ENCODE data around the gene TTC28.
"Not testable (repeated sequence)": the region's sequence is repeated elsewhere in the genome, so short reads cannot be mapped to it uniquely, and the experiment has no call there.

The TTC28 gene

DNA sequence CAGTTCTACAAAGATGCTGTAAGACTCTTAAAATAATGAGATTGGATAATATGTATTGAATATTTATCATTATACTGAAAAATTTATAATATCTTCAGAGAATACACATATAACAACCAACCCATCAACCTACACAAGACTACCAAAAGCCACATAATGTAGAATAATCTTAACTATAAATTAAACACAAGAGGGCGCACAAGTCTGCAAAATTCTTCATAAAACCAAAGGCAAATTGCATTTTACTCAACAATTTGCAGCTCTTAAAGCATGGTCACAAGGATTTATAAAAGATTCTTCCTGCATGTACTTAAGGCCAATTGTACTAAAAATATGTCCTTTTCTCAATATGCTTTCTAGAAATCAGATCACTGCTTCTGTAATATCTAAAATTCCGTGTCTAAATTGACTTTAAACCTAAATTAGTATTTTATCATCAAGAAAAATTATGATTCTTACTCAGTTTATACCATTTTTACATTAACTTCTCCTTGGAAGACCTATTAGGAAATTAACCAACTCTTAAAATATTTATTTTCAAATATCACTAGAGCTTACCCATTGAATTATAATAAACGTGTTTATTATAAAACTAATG, 79.0 kb downstream of the TTC28 start:
- ATAC-seq: no peak

DNA sequence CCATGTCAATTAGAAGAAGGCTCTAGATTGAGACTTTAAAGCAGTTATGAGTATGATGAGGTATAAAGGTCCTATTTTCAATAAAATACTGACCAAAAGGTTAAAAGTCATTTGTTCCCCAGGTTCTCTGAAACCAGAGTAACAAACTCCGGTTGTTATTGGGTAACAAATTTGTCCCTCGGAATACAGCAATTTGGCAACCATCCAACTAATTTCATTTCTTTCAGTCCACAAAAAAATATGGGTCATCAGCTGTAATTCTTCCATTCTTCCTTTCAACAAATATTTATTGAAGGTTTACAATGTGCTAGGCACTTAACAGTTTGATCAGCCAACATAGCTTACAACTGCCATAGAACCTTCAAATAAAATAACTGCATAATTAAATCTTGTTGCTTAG, 79.9 kb downstream of the TTC28 start:
- no peak for ATAC-seq

DNA sequence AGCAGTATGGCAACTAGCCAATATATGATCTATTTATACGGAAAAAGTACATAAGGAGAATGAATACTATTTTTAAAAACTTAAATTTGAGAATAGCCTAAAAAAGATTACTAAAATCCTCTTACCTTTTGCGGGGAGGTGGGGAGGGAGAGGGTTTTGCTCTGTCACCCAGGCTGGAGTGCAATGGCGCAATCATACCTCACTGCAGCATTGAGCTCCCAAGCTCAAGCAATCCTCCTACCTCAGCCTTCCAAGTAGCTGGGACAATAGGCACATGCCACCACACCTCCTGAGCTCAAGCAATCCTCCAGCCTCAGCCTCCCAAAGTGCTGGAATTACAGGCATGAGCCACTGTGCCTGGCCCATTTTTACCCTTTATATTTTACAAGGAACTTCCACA, 82.0 kb downstream of the TTC28 start:
- no peak for ATAC-seq

DNA sequence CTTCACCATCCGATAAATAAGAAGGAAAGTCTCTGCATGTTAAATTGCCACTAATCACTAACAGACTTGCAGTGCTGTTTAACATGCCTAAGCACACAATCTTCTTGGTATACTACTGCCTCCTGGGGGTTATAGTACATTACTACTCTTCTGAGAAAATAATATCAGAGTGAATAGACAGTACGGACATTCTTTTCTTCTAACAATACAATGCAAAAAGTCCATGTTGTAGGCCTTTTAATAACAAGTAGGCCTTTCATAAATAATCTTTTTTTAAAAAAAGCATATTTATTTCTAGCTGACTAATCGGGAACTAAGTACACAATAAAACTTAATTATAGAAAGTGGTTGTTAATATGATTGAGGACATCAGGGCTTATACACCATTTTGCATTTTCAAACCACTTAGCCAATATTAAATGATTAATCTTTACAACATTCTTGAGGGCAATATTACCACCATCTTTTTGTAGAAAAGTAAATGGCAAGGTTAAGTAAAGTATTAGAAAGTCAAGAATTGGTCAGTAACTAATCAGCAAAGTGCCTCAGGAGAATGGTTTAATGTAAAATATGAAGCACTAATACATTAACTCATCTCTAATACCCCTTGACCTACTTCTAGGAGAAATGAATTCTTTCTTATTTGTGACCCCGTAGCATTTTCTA, 84.7 kb downstream of the TTC28 start:
- peak in 1 of 2 donors; percentile 51 for ATAC-seq

DNA sequence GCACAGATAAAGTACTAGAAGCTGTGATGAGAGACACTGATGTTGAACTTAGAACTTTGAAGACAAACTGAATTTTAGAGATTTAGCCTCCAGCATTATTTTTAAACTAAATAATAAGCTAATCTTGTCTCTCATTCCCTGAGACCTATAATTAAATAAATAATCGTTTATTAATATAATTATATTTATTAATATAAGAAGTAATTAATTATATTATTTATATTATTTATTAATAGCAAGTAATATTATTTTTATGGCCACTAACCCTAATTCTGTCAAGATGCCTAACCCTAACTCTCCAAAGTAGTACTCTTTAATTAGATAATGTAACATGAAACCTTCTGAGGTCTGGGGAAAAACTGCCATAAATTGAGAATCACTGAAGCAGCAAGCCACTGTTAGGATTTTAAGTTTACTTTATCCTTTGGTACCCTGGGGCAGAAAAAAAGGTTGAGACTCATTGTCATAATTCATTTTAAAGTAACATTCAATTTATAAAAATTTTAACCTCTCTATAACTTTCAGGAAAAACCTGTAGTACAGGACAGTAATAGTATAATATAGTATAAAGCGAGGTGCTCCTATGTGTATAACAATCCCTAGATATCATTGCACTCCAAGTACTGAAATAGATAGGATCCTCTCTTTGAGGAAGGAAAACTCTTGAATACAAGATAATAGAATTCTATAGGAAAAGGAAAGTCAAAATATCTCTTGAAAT, 85.4 kb downstream of the TTC28 start:
- no peak for ATAC-seq

DNA sequence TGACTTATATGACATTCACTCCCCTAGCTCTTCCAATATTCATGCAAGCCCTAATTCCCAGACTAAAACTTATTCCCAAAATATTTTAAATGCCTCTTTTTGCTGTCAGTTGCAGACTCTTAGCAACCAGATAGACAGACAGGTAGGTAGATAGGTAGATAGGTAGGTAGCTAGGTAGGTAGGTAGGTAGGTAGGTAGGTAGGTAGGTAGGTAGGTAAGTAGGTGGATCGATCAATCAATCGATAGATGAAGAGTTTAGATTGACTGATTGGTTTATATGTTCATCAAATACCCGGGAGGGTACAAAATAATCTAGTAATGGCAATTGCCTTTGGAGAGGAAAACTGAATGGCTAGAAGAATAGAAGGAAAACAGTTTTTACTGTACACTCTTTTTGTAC, 86.3 kb downstream of the TTC28 start:
- no peak for ATAC-seq

DNA sequence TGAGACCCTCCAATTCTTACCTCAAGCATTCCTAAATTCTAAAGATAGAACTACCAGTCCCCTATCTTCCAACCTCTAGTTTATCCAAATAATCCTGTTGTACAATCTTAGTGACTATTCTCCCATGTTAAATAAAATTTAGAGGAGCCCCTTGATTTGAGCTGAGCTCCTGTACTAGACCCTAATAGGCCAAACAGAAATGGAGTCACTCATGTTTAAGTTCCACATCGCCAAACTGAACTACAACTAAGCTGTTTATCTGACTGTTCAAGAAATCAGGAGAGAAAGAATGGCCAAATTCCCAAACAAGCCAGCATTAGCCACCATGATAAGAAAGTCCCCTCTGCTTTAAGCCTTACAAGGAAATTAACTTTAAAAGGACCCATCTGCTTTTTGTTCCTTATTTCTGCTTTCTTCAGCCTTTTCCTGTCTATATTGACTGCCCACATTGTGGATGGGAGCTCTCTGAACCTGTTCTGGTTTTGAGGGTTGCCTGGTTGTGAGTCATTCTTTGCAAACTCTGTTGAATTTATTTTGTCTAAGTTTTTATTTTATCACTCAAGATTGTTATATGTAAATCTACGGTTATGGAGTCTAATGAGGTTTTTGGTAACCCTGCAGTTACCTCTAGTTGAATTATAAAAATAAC, 90.4 kb downstream of the TTC28 start:
- ATAC-seq: no peak

DNA sequence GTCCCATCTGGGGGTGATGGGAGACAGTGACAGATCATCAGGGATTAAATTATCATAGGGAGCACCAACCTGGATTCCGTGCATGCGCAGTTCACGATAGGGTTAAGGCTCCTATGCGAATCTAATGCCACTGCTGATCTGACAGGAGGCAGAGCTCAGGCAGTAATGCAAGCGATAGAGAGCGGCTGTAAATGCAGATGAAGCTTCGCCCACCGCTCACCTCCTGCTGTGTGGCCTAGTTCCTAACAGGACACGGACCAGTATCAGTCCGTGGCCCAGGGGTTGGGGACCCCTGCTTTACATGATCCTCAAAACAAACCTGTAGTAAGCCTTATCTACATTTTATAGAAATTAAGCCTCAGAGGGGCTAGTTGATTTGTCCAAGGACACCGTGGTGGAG, 94.3 kb downstream of the TTC28 start:
- ATAC-seq: no peak

DNA sequence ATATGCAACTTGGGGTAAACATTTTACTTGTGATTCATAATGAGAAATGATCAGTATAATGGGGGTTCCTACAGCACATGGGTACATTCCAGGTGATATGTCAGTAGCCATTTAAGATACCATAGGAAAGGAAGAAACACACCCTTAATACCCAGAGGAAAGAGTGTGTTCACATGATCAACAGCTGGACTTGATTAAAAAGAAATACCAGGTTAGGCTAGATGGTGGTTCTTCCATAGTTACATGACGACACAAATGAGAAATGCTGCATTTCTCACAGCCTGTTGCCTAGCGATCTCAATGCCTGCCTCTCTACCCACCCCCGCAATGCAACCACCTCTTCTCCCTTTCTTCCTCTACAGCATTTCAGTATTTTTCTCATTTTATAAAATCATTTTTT, 96.8 kb downstream of the TTC28 start:
- ATAC-seq: no peak

DNA sequence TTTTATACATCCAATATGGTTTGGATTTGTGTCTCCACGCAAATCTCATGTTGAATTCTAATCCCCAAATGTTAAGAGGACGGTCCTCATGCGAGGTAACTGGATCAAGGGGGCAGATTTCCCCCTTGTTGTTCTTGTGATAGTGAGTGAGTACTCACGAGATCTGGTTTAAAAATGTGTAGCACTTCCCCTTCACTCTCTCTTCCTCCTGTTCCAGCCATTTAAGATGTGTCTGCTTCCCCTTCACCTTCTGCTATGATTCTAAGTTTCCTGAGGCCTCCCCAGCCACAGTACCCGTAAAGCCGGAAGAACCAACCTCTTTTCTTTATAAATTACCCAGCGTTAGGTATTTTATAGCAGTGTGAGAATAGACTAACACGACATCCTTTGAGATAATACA, 98.6 kb downstream of the TTC28 start:
- ATAC-seq: no peak

DNA sequence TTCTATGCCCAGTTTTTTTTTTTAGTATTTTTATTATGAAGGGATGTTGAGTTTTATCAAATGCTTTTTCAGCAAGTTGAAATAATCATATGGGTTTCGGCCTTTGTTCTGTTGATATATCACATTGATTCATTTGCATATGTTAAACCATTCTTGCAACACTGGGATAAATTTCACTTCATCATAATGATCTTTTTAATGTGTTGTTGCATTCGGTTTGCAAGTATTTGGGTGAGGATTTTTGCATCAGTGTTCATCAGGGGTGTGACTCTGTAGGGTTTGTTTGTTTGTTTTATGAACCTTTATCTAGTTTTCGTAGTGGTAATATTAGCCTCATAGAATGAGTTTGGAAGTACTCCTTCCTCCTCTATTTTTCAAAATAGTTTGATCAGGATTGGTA, 103.5 kb downstream of the TTC28 start:
- no peak for ATAC-seq

DNA sequence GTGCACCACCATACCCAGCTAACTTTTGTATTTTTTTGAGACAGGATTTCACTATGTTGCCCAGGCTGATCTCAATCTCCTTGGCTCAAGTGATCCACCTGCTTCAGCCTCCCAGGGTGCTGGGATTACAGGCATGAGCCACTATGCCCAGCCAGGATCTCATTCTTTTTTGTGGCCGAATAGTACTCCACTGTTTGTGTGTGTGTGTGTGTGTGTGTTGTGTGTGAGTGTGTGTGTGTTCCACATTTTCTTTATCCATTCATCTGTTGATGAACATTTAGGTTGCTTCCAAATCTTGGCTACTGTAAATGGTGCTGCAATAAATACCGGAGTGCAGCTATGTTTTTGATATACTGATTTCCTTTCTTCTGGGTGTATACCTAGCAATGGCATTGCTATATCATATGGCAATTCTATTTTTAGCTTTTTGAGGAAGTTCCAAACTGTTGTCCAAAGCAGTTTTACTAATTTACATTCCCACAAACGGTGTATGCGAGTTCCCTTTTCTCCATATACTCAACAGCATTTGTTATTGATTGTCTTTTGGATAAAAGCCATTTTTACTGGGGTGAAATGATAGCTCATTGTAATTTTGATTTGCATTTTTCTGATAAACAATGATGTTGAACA, 105.4 kb downstream of the TTC28 start:
- ATAC-seq: no peak

DNA sequence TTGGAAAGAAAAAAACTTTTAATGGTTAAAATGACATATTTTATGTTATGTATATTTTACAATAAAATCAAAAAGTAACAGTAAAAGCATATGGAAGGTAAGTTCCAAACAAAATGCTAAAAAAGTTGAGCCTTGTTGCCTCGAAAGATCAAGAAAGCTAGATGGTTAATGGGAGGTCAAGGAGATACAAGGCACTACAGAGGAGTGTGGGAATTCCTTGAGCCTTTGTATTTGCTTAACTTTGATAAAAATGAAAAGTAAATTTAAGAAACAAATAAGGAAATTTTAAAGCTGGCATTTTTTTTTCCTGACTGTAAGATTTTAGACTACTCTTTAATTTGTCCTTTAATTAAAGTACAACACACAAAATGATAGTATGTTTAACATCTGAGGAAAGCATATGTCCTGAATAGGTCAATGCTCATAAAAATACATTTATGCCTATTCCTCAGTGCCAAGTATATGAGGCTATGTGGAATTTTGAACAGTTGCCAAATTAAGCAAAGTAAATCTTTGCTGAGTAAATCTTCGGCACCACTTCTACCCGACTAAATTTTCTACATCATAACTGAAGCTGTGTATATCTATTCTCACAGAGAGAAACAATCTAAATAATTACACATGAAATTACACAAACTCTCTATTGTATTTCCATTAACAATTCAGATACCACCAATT, 108.8 kb downstream of the TTC28 start:
- no peak for ATAC-seq

DNA sequence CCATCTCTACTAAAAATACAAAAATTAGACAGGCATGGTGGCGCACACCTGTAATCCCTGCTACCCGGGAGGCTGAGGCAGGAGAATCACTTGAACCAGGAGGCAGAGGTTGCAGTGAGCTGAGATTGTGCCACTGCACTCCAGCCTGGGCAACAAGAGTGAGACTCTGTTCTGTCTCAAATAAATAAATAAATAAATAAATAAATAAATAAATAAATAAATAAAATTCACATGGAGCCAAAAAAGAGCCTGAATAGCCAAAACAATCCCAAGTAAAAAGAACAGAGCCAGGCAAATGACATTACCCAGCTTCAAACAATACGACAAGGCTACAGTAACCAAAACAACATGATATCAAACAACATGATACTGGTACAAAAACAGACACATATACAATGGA, 110.7 kb downstream of the TTC28 start:
- ATAC-seq: not testable (repeated sequence)

DNA sequence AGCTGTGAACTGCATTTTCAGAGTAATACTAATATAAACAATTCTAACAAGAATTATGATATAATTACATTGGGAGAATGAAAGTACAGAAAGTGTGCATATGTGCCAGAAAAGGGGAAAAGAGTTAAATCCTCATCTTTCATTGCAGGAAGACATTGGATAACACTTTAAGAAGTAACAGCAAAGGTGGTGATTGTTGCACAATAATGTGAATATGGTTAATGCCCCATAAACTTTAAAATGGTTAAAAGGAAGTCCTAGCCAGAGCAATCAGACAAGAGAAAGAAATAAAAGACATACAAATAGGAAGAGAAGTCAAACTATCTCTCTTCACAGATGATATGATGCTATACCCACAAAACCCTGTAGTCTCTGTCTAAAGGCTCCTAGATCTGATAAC, 111.5 kb downstream of the TTC28 start:
- no peak for ATAC-seq

DNA sequence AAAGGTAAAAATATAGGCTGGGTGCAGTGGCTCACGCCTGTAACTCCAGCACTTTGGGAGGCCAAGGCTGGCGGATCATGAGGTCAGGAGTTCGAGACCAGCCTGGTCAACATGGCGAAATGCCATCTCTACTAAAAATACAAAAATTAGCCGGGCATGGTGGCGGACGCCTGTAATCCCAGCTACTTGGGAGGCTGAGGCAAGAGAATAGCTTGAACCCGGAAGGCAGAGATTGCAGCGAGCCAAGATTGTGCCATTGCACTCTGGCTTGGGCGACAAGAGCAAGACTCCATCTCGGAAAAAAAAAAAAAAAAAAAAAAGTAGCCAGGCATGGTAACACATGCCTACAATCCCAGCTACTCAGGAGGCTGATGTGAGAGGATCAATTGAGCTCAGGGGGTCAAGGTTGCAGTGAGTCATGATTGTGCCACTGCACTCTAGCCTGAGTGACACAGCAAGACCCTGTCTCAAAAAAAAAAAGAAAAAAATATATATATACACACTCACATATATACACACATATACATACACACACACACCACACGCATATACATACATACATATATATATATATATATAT, 112.6 kb downstream of the TTC28 start:
- not testable (repeated sequence) for ATAC-seq

DNA sequence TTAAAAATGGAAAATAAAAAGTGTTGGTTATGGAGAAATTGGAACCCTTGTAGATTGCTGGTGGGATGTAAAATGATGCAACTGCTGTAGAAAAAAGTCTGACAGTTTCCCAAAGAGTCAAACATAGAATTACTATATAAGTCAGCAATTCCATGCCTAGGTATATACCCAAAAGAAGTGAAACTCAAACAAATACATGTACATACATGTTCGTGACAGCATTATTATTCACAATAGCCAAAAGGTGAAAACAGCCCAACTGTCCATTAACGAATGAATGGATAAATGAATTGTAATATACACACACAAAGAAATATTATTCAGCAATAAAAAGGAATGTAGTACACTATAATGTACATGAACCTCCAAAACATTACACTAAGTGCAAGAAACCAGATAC, 116.0 kb downstream of the TTC28 start:
- ATAC-seq: no peak

DNA sequence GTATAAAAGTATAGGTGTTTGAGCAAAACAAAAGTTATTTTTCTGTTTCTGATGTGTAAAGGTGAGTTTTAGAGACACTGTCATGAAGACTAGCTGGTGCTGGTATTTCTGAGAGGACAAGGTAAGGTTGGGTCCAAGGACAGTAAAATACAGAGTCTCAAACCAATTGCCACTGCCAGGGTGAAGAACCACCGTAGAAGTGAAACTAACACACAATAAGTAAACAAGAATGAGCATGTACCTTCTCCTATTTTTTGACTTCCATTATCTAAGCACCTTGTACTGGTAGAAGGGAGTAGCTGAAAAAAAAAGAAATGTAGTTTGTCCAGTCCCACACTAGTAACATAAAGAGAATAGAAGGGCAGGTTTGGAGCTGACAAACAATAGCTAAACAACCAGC, 117.3 kb downstream of the TTC28 start:
- no peak for ATAC-seq

DNA sequence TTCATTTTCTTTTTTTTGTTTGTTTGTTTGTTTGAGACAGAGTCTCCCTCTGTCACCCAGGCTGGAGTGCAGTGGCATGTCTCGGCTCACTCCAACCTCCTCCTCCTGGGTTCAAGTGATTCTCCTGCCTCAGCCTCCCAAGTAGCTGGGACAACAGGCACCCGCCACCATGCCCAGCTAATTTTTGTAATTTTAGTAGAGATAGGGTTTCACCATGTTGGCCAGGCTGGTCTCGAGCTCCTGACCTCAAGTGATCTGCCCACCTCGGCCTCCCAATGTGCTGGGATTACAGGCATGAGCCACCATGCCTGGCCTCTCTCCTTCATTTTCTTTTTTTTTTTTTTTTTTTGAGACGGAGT, 118.9 kb downstream of the TTC28 start:
- ATAC-seq: not testable (repeated sequence)

DNA sequence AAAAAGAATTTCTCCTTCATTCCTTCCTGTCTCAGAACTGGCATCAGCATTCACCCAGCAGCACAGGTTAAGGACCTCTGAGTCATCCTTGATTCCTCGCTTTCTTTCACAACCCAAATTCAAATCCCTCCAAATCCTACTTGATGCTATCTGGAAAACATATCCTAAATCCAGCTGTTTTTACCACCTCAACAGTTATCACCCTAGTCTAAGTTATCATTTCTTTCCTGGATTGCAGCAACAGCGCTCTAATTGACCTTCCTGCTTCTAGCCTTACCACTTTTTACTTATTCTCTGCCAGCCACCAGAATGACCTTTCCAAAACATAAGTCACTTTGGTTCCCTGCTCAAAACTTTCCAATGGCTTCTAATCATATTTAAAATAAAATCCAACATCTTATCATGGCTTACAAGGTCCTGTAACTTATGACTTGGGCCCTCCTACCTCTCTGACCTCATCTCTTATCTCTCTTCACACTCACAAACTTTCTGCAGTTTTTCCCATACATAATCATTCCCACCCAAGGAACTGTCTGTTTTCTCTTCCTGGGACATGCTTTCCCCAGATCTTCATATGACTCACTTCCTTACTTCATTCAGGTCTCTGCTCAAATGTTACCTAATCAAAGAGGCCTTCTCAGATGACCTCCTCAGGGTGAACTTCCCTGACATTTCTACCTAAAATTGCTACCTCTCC, 119.4 kb downstream of the TTC28 start:
- ATAC-seq: no peak

DNA sequence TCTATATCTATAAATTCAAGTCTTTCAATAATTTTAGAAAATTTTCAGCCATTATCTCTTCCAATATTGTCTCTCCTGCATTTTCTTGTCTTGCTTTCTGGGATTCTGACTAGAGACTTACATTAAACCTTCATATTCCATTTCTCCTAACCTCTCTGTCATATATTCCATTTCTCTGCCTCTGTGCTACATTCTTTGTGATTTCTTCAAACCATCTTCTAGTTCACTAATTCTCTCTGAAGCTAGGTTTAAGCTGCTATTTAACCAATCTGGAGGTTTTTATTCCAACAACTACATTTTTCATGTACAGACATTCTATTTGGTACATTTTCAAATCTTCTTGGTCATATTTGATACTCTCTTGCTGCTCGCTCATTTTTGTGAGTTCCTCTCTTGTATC, 122.5 kb downstream of the TTC28 start:
- no peak for ATAC-seq

All from activated CD4-positive, CD25-positive, alpha-beta regulatory T cell treated with anti-CD3 and anti-CD28 coated beads, Interleukin-2, amount 50 U/mL, for 24 hours (primary cell).